ENCODE results near the gene RMRP.

RMRP gene

GRCh38 chr9:35686222-35687203 lies 28.7 kb upstream of the RMRP start:
- DNase-seq, result no peak

- DNase-seq, result no peak
Observed at GRCh38 chr9:35685506-35685905, 27.7 kb upstream of the RMRP start.

- DNase-seq, result no peak
Observed at GRCh38 chr9:35684921-35685320, 27.1 kb upstream of the RMRP start.

GRCh38 chr9:35683323-35683722 lies 25.5 kb upstream of the RMRP start:
- no peak for DNase-seq

- DNase-seq, result no peak
Observed at GRCh38 chr9:35682520-35683315, 24.9 kb upstream of the RMRP start.

GRCh38 chr9:35682051-35682450 lies 24.2 kb upstream of the RMRP start:
- DNase-seq, result no peak

GRCh38 chr9:35681341-35682002 lies 23.7 kb upstream of the RMRP start:
- no peak for DNase-seq

- DNase-seq, result no peak
Observed at GRCh38 chr9:35680331-35681105, 22.7 kb upstream of the RMRP start.

GRCh38 chr9:35679766-35680330 lies 22.0 kb upstream of the RMRP start:
- no peak for DNase-seq

- DNase-seq, result no peak
Observed at GRCh38 chr9:35679091-35679490, 21.3 kb upstream of the RMRP start.

GRCh38 chr9:35675732-35676392 lies 18.0 kb upstream of the RMRP start:
- no peak for DNase-seq

- DNase-seq, result no peak
Observed at GRCh38 chr9:35675204-35675603, 17.4 kb upstream of the RMRP start.

- DNase-seq, result no peak
Observed at GRCh38 chr9:35674025-35674361, 16.2 kb upstream of the RMRP start.

GRCh38 chr9:35673132-35674024 lies 15.6 kb upstream of the RMRP start, which contains the start of gene CA9:
Gene CA9, plus strand, starts transcription at chr9:35673928. Its CDS starts 32 bp downstream, at chr9:35673960.
- DNase-seq, result no peak

GRCh38 chr9:35669331-35670145 lies 11.7 kb upstream of the RMRP start:
- DNase-seq, result no peak

- DNase-seq, result no peak
Observed at GRCh38 chr9:35667939-35668338, 10.1 kb upstream of the RMRP start.

- no peak for DNase-seq
Observed at GRCh38 chr9:35666549-35666948, 8.7 kb upstream of the RMRP start.

- no peak for DNase-seq
Observed at GRCh38 chr9:35666045-35666444, 8.2 kb upstream of the RMRP start.

- no peak for DNase-seq
Observed at GRCh38 chr9:35665471-35665818, 7.6 kb upstream of the RMRP start.

Measured in inflammatory macrophage (primary cell).